ENCODE measurements around the gene CRACR2A.

Gene CRACR2A, protein sequence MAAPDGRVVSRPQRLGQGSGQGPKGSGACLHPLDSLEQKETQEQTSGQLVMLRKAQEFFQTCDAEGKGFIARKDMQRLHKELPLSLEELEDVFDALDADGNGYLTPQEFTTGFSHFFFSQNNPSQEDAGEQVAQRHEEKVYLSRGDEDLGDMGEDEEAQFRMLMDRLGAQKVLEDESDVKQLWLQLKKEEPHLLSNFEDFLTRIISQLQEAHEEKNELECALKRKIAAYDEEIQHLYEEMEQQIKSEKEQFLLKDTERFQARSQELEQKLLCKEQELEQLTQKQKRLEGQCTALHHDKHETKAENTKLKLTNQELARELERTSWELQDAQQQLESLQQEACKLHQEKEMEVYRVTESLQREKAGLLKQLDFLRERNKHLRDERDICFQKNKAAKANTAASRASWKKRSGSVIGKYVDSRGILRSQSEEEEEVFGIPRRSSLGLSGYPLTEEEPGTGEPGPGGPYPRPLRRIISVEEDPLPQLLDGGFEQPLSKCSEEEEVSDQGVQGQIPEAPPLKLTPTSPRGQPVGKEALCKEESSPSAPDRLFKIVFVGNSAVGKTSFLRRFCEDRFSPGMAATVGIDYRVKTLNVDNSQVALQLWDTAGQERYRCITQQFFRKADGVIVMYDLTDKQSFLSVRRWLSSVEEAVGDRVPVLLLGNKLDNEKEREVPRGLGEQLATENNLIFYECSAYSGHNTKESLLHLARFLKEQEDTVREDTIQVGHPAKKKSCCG

DNA sequence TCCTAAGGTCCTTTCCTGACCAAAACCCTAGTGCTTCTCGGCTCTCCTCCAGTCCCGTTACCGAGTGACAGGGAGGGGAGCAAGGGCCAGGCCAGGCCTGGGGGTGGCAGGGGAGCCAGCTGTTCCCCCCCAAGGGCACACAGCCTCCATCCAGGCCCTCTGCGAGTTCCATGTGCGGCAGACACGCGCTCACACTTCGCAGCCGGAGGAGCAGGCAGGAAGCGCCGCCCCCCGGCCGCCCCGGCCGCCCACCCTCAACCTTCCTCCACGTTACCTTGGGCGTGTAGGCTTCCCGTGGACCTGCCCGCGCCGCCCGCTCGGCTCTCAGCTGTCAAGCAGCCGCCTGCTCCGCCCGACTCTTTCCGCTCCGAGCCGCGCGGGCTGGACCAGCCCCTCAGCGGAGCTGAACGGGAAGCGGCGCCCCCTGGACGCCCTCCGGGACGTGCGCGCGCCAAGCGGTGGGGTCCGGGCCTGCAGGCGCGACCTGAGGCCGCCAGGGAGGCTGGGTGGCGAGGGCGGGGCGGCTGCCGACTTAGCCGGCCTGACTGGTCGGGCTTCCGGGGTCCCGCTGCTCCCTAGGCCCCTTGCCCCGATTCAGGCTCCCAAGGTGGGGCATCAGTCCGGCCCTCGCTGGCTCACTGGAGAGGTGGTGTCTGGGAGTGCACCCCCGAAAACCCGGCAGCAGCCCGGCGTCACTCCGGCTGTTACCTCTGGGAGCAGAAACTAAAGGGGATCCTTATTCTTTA is at the start of gene CRACR2A:
Gene CRACR2A, minus strand, starts transcription at position 369 of the 746 bp plus-strand sequence. CDS start 56,110 bp downstream, outside the sequence.
- DNase-seq, result peak; percentile 95

DNA sequence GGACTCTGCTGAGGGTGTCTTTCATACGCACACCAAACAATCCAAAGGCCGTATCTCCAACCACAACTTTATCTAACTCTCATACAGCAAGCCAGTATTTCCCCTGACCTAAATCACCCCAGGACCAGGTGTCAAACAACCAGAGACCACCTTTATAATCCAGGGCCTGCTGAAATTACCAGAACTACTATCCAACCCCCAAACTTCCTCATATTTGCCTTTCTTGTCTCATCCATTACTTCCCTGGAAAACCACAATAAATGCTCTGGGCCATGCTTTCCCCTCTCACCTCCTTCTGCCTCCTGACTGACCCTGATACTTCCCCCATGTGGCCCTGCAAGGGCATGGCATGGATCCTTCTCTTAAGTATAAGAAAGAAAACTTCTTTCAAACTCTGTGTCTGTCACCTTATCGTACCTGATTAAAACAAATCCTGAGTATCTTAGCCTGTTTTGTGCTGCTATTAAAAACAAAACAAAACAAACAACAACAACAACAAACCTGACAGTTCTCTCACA is 44.7 kb upstream of the CRACR2A start:
- DNase-seq, result no peak

DNA sequence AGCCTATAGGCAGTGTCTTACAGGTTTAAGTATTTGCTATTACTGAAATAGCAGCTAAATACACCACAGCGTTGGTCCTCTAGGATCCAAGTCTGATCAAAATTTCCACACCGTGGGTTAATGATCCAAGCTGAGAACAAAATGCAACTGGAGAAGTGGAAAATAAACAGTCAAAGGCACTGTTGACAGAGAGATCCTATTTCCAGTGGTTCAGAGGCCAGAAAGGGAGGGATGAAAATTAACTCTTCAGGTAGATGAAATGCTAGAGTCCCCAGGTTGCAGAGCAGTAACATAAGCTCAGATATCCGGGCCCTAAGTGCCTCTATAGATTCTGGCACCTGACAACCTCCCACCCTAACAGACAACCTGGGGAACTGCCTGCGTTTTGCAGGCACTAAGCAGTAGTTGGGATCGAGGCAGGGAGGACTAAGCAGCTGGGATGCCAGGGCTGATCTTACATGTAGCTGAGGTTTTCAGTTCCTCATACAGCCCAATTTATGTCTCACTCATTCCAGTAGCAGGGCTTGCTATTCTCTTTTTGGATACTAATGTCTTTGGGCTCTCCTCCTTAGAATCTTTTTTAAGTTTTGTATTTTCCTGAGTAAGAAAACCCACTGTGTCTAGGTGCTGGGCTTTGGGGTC is 42.7 kb upstream of the CRACR2A start:
- DNase-seq, result no peak

DNA sequence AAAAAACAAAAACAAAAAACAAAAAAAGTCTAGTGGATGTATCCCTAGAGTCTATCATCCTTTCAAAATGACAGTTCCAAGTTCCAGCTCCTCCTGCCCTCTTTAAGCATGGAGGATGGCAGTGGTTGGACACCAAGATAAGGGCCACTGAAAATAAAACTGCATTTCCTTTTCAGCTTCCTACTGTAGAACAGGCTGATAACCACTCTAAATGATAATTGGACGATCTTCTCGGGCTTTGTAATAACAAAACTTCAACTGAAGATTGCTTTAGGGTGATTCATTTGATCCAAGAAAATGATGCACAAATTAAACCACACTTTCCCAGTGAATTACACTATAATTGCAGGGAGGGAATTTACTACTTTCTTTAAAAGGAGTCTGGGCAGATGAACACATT is 42.2 kb upstream of the CRACR2A start:
- no peak for DNase-seq

DNA sequence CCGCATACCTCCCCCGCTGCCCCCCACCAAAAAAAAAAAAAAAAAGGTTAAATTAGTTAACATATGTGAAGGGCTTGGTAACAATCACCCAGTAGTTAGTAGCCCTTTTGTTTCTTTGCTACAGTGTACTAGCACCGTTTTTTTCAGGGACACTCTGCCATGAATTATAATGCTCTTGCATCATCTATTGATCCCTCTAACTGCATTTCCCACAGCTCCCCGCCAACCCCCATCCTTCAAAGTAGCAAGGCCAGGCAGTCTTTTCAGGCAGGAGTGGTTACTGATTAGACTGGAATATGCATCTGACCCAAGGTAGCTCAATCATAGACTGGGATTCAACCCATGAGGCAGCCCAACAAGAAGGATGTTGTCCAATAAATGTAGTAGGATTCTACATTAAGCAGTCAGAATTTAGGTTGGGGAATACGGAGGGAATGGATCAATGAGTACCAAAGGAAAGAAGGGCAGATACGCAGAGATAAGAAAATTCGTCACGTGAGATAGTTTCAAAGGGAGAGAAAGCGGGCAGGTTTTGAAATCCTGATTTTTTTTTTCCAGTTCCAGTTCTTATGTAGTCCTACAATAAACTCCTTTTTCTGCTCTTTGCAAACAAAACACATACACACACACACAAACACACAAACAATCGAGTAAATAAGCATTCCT is 39.8 kb upstream of the CRACR2A start:
- DNase-seq, result no peak

DNA sequence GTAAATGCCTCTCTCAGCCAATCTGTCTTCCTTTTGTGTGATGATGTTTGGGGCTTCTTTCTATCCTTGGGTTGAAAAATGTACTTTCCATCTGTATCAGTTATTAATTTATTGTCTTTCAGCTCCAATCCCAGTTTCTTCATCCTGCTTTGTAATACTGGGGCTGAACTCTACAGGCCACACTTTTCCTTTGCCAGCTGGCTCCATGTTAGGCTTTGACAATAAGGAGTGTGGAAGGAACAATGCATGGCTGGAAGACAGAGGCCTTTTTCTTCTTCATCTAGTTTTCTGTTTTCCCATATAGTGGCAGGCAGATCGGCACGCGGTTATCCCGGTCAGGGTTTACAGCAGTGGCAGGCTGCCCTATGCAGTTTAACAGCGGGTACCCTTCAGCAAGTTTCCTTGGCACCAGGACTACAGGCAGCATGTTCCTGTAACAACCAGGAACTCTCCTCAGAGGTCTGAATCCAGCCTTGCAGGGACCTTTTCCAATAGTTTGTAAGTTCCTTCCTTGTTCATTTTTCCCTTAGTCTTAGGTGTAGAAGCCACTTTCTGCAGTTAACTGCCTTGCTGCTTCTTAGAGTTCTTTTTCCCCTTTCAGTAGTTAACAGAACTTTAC is 38.5 kb upstream of the CRACR2A start:
- no peak for DNase-seq

DNA sequence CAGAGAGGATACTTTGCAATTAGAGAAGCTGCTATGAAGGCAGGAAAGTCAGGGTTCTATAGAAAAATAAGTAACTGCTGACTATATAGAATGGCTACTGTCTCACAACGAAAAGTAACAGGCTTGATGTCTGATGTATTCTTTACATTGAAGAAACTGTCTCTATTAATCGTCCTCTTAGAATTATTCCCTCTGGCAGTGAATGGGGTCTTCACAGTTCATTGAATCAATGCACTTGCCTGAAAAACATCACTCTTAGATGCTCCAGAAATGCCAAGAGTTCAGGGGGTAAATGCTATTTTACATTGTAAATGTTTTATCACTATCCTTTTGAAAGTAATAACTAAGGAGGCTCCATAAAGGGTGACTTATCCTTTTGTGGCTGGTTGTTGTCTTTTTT is 37.7 kb upstream of the CRACR2A start:
- no peak for DNase-seq

DNA sequence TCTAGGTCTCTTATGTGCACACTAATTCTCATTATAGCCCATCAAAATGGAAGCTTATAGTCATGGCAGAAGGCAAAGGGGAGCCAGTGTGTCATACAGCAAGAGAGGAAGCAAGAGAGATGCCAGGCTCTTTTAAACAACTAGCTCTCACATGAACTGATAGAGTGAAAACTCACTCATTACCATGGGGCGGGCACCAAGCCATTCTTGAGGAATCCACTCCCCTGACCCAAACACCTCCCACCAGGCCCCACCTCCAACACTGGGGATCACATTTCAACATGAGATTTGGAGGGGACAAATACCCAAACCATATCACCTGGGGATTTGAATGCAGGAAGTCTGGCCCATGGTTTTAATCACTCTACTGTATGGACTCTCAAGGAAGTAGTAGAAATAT is 36.9 kb upstream of the CRACR2A start:
- no peak for DNase-seq

DNA sequence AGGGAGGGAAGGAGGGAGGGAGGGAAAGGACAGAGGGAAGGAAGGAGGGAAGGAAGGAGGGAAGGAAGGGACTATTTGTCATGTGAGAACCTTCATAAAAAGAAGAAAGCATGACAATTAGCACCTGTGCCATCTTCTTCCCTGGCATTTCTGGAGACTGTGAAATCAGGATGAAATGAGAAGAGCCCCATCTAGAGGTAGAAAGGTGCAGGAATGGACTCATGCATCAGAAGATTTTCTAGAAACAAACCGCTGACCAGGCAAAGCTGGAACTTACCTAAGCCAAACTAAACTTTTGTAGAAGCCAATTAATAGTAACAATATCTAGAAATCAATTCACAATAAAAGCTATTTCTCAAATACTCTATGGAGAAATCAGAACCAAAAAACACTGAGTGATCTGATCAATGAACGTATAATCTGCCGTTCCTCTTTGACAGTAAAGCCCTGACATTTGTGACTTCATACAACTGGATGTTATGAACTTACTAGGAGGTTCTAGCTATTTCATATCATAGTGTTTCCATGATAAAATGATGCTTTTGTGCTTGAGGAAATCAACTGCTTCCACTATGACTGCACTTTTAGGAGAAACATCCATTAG is 24.4 kb upstream of the CRACR2A start:
- DNase-seq, result no peak

DNA sequence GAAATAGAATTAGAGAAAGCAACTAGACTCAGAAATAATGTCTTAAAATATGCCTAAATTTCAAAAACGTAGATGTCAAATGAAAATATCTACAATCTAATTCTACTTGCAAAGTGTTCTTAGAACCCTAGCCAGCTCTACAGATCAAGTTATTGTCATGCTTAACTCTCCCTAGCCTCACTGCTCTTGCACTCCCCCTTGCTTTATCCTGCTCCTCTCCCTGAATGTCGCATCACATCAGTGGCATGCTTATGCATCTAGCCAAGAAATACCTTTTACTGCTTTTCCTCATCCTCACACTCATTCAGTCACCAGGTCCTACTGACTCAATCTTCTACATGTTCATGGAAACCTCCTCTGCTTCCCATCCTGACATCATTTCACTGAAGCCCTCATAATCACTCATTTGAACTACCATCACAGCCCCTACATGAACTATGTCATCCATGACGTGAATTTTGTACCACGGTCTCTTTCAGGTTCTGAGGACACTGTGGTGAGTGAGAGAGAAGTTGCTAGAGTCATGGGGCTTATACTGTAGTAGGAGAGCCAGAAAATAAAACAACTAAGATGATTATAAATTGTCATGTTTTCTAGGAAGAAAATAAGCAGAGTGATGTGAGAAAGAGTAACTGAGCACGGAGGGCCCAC is 22.6 kb upstream of the CRACR2A start:
- DNase-seq, result no peak

DNA sequence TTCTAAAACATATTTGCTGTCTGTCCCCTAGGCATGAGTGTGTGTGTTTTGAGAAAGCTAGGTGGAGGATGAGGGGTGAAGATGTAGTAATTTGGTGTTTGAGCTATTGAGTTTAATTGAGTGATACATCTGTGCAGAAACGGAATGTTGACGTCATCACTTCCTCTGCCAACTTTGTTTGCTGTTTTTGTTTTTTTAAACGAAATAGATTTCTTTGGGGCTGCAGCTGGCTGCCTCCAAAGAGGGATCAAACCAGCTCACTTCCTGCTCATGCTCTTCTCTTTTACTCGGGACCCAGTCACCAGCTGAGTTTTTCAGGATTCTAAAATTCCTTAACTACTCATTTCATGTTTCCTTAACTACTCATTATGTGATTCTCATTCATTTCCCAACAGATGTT is 19.5 kb upstream of the CRACR2A start:
- DNase-seq, result no peak

DNA sequence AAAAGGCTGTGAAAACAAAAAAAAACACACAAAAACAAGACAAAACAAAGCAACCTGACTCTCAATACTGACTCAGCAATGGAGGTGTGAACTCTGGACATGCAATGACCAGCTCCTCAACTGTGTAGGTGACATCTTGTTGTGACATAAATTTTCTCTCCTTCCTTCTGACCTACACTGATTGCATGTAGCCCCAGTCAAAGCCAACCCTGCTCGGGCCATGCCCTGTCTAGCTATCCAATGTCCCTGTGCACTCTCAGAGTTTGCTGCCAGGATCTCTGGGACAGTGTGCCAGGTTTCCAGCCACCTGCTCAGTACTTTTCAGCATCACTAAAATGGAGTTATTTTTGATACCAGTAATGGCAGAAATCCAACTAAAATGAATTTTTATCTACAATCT is 18.9 kb upstream of the CRACR2A start:
- DNase-seq, result no peak

DNA sequence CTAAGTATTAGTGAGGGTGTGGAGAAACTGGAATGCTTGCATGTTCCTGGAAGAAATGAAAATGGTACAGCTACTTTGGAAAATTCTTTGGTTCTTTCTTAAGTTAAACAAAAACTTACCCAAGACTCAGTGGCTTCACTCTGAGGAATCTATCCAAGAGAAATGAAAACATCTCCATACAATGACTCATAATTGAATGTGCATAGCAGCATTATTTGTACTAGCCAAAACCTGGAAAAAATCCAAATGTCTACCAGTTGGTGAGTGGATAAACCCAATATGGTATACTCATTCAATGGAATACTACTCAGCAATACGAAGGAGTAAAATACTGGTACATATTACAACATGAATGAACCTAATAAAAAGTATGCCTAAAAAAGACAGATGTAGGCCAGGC is 18.0 kb upstream of the CRACR2A start:
- DNase-seq, result no peak

DNA sequence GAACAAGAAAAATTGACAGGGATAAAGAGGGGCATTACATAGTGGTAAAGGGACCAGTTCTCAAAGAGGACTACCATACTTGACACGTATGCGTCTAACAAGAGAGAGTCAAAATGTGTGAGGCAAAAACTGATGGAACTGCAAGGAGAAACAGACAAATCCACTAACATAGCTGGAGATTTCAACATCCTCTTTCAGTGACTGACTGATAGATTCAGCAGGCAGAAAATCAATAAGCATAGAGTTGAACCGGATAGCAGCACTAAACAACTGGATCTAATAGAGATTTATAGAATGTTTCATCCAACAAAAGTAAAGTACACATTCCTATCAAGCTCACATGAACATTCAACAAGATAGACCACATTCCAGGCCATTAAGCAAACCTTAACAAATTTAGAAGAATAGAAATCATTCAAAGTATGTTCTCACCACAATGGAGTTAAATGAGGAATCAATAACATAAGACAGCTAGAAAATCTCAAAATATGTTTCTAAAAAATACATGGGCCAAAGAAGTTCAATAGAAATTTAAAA is 16.1 kb upstream of the CRACR2A start:
- no peak for DNase-seq

DNA sequence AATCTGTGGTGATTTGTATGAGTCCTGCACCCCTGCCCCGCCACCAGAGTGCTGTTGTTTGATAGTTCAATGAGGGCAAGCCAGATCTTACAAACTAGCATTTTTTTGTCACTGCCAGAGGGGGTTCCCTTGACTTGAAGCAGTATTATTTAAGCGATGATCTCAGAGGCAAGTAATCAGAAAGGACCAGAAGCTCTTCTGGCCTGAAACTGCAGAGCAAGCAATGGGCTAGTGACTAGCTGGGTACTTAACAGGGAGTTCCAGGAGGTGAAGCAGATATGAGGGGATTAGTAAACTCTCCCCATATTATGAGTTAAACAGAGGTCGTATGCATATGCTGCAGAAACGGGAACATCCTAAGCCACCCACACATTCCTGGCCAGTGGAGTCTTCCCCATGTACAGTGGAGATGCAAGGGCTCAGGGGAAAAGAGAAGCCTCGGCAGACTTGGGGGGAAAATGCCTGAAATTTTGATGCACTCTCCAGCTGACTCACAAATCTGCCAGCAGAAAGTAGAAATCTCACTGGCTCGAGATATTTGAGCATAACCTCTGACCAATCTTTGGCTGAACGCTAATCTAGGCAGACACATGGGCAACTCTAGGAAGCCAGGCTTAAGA is 8.3 kb upstream of the CRACR2A start:
- no peak for DNase-seq

DNA sequence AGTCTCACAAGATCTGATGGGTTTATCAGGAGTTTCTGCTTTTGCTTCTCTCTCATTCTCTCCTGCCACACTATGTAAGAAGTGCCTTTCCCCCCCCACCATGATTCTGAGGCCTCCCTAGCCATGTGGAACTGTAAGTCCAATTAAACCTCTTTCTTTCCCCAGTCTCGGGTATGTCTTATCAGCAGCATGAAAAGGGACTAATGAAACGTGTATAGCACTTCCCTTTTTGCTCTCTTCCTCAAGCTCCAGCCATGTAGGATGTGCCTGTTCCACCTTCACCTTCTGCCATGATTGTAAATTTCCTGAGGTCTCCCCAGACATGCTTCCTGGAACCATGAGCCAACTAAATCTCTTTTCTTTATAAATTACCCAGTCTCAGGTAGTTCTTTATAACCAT is 7.0 kb upstream of the CRACR2A start:
- no peak for DNase-seq

DNA sequence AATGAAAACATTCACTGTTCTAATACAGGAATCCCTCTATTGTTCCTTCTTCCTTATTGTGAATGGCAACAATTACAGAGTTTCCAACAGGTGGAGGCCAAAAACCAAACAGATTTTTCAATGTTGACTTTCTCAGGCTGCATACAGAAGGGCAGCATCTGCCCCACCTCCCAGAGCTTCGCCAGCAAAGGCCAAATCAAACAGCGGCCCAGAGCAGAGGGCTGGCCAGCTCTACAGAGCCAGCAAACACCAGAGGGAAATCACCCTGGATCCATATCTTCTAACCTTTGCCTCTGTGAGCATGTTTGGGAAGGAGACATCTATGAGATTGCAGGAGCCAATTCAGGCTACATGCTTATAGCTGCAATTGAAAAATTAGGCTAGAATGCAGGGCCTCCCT is 4.4 kb upstream of the CRACR2A start:
- DNase-seq, result peak; percentile 26

DNA sequence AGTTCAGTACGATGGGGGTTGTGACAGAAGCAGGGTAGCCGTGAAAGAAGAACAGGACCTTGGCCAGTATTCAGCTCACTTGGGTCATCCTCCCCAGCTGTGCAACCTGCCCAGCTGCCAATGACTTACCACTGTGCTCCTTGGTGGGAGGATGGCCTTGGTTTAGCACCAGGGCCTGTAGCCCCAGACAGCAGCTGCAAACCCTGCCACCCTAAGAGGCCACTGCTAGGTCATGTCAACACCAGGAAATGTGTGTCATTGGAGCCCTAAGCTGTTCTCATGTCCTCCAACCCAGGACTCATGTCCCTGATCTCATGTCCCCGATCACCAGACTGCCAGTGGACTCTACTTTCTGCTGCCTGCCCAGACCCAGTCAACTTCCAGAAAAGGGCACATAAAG is 3.0 kb upstream of the CRACR2A start:
- DNase-seq, result peak; percentile 45

DNA sequence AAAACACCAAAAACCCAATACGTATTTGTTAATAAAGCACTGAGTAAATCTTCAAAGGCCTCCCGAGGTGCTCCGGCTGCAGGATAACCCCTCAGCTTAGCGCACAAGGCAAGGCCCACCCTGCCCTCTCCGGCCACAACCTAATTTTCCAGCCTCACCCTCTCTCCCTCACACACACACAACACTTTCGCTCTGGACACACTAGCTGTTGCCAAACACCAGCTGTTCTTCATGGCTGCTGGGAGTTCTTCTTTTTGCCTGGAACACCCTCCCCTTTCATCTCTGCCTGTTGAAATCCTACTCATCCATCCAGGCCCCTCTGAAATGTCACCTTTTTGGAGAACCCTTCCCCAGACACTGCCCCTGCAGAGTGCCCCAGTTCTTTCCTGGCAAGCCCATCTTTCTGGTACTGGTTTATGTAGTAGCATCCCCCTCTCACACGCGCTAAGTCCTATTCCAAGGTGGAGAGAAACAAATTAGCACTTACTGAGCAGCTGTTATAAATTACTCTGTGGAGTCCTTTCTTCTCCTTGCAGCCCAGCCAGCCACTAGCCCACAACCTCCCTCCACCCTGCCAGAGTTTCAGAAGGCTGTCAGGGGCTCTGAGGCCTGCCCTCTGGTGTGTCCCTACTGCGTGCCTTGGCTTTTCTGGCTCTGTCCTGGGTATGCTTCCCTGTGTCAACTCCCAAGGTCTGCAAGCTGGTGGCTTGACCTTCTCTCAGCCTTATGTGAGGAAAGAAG is 805 bp upstream of the CRACR2A start:
- DNase-seq, result peak; percentile 49
